ENCODE results near the gene SFMBT1.
"Not testable (repeated sequence)": the region's sequence is repeated elsewhere in the genome, so short reads cannot be mapped to it uniquely, and the experiment has no call there.

The SFMBT1 gene

GRCh38 chr3:53072653-53073552, 27.0 kb upstream of the SFMBT1 start:
- peak; percentile 64 for DNase-seq

GRCh38 chr3:53071882-53072431, 26.1 kb upstream of the SFMBT1 start:
- DNase-seq, result no peak

GRCh38 chr3:53069422-53070068, 23.7 kb upstream of the SFMBT1 start:
- DNase-seq, result no peak

GRCh38 chr3:53068176-53068575, 22.3 kb upstream of the SFMBT1 start:
- DNase-seq, result no peak

GRCh38 chr3:53067567-53067966, 21.7 kb upstream of the SFMBT1 start:
- DNase-seq, result no peak

- no peak for DNase-seq
Observed at GRCh38 chr3:53065841-53066480, 20.1 kb upstream of the SFMBT1 start.

GRCh38 chr3:53062905-53063304, 17.0 kb upstream of the SFMBT1 start:
- no peak for DNase-seq

- no peak for DNase-seq
Observed at GRCh38 chr3:53056442-53056841, 10.6 kb upstream of the SFMBT1 start.

GRCh38 chr3:53054233-53054632, 8.4 kb upstream of the SFMBT1 start:
- DNase-seq, result not testable (repeated sequence)

- no peak for DNase-seq
Observed at GRCh38 chr3:53051929-53052328, 6.1 kb upstream of the SFMBT1 start.

GRCh38 chr3:53049987-53050386, 4.1 kb upstream of the SFMBT1 start:
- no peak for DNase-seq

GRCh38 chr3:53046171-53047170, 598 bp upstream of the SFMBT1 start:
- peak; percentile 59 for DNase-seq

- peak; percentile 63 for DNase-seq
Observed at GRCh38 chr3:53044711-53045517, 959 bp downstream of the SFMBT1 start.

- no peak for DNase-seq
Observed at GRCh38 chr3:53044371-53044710, 1.5 kb downstream of the SFMBT1 start.

GRCh38 chr3:53043738-53044137, 2.1 kb downstream of the SFMBT1 start:
- no peak for DNase-seq

GRCh38 chr3:53042651-53043050, 3.2 kb downstream of the SFMBT1 start:
- no peak for DNase-seq

- no peak for DNase-seq
Observed at GRCh38 chr3:53040351-53040820, 5.5 kb downstream of the SFMBT1 start.

- no peak for DNase-seq
Observed at GRCh38 chr3:53039376-53039752, 6.5 kb downstream of the SFMBT1 start.

- no peak for DNase-seq
Observed at GRCh38 chr3:53038679-53039375, 7.0 kb downstream of the SFMBT1 start.

GRCh38 chr3:53035825-53036619, 9.9 kb downstream of the SFMBT1 start:
- DNase-seq, result no peak
